ENCODE results near the gene GRWD1. TPM values are rescaled to one million over a fixed set of nuclear protein-coding genes. Genes with fewer than 3 reads are reported as not detected.

The GRWD1 gene
- total and polyA plus RNA-seq, 2 of the 13 experiments (the other 11 are each of a cell fraction or from before 2014, with no cell fraction given), result 10.8 to 46.6 TPM

GRCh38 chr19:48469289-48469881, 23.6 kb downstream of the GRWD1 start, which contains the start of gene CYTH2 (continued):
- TF ChIP-seq ZNF207 (IDR thresholded peaks at IDR 0.05; ENCODE audit: borderline replicate concordance), result no peak
- TF ChIP-seq FOXA3 (CRISPR knock-in tag; IDR thresholded peaks at IDR 0.05), result no peak
- TF ChIP-seq ZNF850 (CRISPR knock-in tag; conservative IDR thresholded peaks at IDR 0.05), result no peak
- TF ChIP-seq MBD4 (IDR thresholded peaks at IDR 0.05; ENCODE audit: borderline replicate concordance, low read length), result no peak
- TF ChIP-seq TOPORS (CRISPR knock-in tag; IDR thresholded peaks at IDR 0.05), result peak; percentile 69; the same call in 1 of the 2 replicates
- TF ChIP-seq KDM5A (IDR thresholded peaks at IDR 0.05; ENCODE audit: borderline replicate concordance, low read length), result peak; percentile 82
- 0 out of 2 replicates have a peak, but pooled peaks have one; percentile 48 for TF ChIP-seq ZNF232 (CRISPR knock-in tag; IDR thresholded peaks at IDR 0.05; ENCODE audit: borderline replicate concordance)
- no peak for TF ChIP-seq ZMYM2 (CRISPR knock-in tag; IDR thresholded peaks at IDR 0.05)
- TF ChIP-seq MATR3 (CRISPR knock-in tag; IDR thresholded peaks at IDR 0.05), result no peak
- TF ChIP-seq NFKBIZ (CRISPR knock-in tag; IDR thresholded peaks at IDR 0.05), result no peak
- no peak for TF ChIP-seq ZNF720 (CRISPR knock-in tag; IDR thresholded peaks at IDR 0.05)
- no peak for TF ChIP-seq FOXO4 (CRISPR knock-in tag; conservative IDR thresholded peaks at IDR 0.05)
- TF ChIP-seq, protein P1, sequence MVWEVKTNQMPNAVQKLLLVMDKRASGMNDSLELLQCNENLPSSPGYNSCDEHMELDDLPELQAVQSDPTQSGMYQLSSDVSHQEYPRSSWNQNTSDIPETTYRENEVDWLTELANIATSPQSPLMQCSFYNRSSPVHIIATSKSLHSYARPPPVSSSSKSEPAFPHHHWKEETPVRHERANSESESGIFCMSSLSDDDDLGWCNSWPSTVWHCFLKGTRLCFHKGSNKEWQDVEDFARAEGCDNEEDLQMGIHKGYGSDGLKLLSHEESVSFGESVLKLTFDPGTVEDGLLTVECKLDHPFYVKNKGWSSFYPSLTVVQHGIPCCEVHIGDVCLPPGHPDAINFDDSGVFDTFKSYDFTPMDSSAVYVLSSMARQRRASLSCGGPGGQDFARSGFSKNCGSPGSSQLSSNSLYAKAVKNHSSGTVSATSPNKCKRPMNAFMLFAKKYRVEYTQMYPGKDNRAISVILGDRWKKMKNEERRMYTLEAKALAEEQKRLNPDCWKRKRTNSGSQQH (CRISPR knock-in tag; IDR thresholded peaks at IDR 0.05; ENCODE audit: low read depth), result no peak
- no peak for TF ChIP-seq ZNF878 (CRISPR knock-in tag; IDR thresholded peaks at IDR 0.05)
- 0 out of 2 replicates have a peak, but pooled peaks have one; percentile 45 for TF ChIP-seq ZSCAN22 (CRISPR knock-in tag; IDR thresholded peaks at IDR 0.05)
- TF ChIP-seq, protein P2, sequence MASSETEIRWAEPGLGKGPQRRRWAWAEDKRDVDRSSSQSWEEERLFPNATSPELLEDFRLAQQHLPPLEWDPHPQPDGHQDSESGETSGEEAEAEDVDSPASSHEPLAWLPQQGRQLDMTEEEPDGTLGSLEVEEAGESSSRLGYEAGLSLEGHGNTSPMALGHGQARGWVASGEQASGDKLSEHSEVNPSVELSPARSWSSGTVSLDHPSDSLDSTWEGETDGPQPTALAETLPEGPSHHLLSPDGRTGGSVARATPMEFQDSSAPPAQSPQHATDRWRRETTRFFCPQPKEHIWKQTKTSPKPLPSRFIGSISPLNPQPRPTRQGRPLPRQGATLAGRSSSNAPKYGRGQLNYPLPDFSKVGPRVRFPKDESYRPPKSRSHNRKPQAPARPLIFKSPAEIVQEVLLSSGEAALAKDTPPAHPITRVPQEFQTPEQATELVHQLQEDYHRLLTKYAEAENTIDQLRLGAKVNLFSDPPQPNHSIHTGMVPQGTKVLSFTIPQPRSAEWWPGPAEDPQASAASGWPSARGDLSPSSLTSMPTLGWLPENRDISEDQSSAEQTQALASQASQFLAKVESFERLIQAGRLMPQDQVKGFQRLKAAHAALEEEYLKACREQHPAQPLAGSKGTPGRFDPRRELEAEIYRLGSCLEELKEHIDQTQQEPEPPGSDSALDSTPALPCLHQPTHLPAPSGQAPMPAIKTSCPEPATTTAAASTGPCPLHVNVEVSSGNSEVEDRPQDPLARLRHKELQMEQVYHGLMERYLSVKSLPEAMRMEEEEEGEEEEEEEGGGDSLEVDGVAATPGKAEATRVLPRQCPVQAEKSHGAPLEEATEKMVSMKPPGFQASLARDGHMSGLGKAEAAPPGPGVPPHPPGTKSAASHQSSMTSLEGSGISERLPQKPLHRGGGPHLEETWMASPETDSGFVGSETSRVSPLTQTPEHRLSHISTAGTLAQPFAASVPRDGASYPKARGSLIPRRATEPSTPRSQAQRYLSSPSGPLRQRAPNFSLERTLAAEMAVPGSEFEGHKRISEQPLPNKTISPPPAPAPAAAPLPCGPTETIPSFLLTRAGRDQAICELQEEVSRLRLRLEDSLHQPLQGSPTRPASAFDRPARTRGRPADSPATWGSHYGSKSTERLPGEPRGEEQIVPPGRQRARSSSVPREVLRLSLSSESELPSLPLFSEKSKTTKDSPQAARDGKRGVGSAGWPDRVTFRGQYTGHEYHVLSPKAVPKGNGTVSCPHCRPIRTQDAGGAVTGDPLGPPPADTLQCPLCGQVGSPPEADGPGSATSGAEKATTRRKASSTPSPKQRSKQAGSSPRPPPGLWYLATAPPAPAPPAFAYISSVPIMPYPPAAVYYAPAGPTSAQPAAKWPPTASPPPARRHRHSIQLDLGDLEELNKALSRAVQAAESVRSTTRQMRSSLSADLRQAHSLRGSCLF (CRISPR knock-in tag; IDR thresholded peaks at IDR 0.05; ENCODE audit: borderline replicate concordance), result no peak
- TF ChIP-seq FLYWCH1 (CRISPR knock-in tag; IDR thresholded peaks at IDR 0.05), result no peak
- TF ChIP-seq ZC3H4 (CRISPR knock-in tag; IDR thresholded peaks at IDR 0.05; ENCODE audit: borderline replicate concordance), result no peak
- no peak; the same call in 1 of the 2 replicates for TF ChIP-seq ZFP37 (CRISPR knock-in tag; IDR thresholded peaks at IDR 0.05; ENCODE audit: borderline replicate concordance)
- TF ChIP-seq MEIS1 (CRISPR knock-in tag; IDR thresholded peaks at IDR 0.05; ENCODE audit: borderline replicate concordance), result no peak
- no peak for TF ChIP-seq ZNF234 (CRISPR knock-in tag; conservative IDR thresholded peaks at IDR 0.05)
- no peak for TF ChIP-seq ZNF709 (CRISPR knock-in tag; IDR thresholded peaks at IDR 0.05)
- no peak for TF ChIP-seq ZNF12 (CRISPR knock-in tag; IDR thresholded peaks at IDR 0.05)
- TF ChIP-seq, protein P3, sequence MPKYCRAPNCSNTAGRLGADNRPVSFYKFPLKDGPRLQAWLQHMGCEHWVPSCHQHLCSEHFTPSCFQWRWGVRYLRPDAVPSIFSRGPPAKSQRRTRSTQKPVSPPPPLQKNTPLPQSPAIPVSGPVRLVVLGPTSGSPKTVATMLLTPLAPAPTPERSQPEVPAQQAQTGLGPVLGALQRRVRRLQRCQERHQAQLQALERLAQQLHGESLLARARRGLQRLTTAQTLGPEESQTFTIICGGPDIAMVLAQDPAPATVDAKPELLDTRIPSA (CRISPR knock-in tag; IDR thresholded peaks at IDR 0.05; ENCODE audit: borderline replicate concordance), result no peak

All from HepG2 (cell line).